Measurements from ENCODE around the gene EPHB6. TPM values are rescaled to one million over a fixed set of nuclear protein-coding genes. Genes with fewer than 3 reads are reported as not detected.
A peak's percentile ranks its signal among the peaks of the same experiment; 100 is the strongest.

EPHB6 gene
- total RNA-seq, 4 donors from 2014 or later = 6.9 to 84.3 (median 22.1) TPM

GRCh38 chr7:142842251-142842766, 12.6 kb upstream of the EPHB6 start:
- H3K4me1 ChIP-seq = no peaks in the 10 kb centered on the region
- WGBS, 2 donors = 89 to 90% methylated on average over 1 of the region's 1 CpG
- H3K36me3 ChIP-seq = no peaks in the 10 kb centered on the region
- no peak for DNase-seq (ENCODE audit: low spot score in 2 of 2)
- H3K4me3 ChIP-seq = no peak overlapping the region
- H3K27ac ChIP-seq = no peak overlapping the region
- TF ChIP-seq POLR2A (IDR thresholded peaks at IDR 0.05) (no peak), CTCF (IDR thresholded peaks at IDR 0.05) (no peak), EP300 (IDR thresholded peaks at IDR 0.05) (no peak)
- no peaks in the 10 kb centered on the region for H3K9me3 ChIP-seq
- no peaks in the 10 kb centered on the region for H3K27me3 ChIP-seq

- no peak for TF ChIP-seq POLR2A (IDR thresholded peaks at IDR 0.05)
- no peak for TF ChIP-seq CTCF (IDR thresholded peaks at IDR 0.05)
- no peak for TF ChIP-seq EP300 (IDR thresholded peaks at IDR 0.05)
- WGBS, 2 donors = 83 to 84% methylated on average over 2 of the region's 2 CpGs
- DNase-seq (ENCODE audit: low spot score in 2 of 2) = no peak
These were observed 7.5 kb upstream of the EPHB6 start for GRCh38 chr7:142847353-142847752.

GRCh38 chr7:142851269-142851668, 3.6 kb upstream of the EPHB6 start:
- no peak for TF ChIP-seq CTCF (IDR thresholded peaks at IDR 0.05)
- no peak for TF ChIP-seq POLR2A (IDR thresholded peaks at IDR 0.05)
- no peak for TF ChIP-seq EP300 (IDR thresholded peaks at IDR 0.05)
- WGBS, 2 donors = 84 to 86% methylated on average over 4 of the region's 4 CpGs

More at GRCh38 chr7:142847353-142847752, 7.5 kb upstream of the EPHB6 start:
- Histone ChIP-seq H3K27me3 (no peaks in the 10 kb centered on the region), H3K9me3 (no peaks in the 10 kb centered on the region), H3K4me1 (no peaks in the 10 kb centered on the region), H3K4me3 (no peak overlapping the region), H3K27ac (no peak overlapping the region), H3K36me3 (no peaks in the 10 kb centered on the region)

GRCh38 chr7:142851919-142852318, 3.0 kb upstream of the EPHB6 start:
- Histone ChIP-seq H3K4me3 (no peak overlapping the region), H3K4me1 (peaks cover 0 to 26% (median 11%) of the 10 kb centered on the region in 4 donors), H3K9me3 (no peaks in the 10 kb centered on the region), H3K36me3 (no peaks in the 10 kb centered on the region), H3K27ac (no peak overlapping the region), H3K27me3 (no peaks in the 10 kb centered on the region)
- DNase-seq (ENCODE audit: low spot score in 2 of 2) = no peak
- TF ChIP-seq EP300 (IDR thresholded peaks at IDR 0.05) = no peak
- no peak for TF ChIP-seq CTCF (IDR thresholded peaks at IDR 0.05)
- TF ChIP-seq POLR2A (IDR thresholded peaks at IDR 0.05) = no peak

More at GRCh38 chr7:142851269-142851668, 3.6 kb upstream of the EPHB6 start:
- Histone ChIP-seq H3K4me1 (peaks cover 0 to 19% (median 10%) of the 10 kb centered on the region in 4 donors), H3K36me3 (no peaks in the 10 kb centered on the region), H3K9me3 (no peaks in the 10 kb centered on the region), H3K4me3 (no peak overlapping the region), H3K27me3 (no peaks in the 10 kb centered on the region), H3K27ac (no peak overlapping the region)
- DNase-seq (ENCODE audit: low spot score in 2 of 2) = no peak

GRCh38 chr7:142853739-142854371, 1.0 kb upstream of the EPHB6 start:
- Histone ChIP-seq H3K27ac (peak overlapping the region; percentile 11 to 84 (median 77)), H3K27me3 (no peaks in the 10 kb centered on the region), H3K4me1 (peaks cover 0 to 27% (median 11%) of the 10 kb centered on the region in 4 donors), H3K36me3 (no peaks in the 10 kb centered on the region), H3K4me3 (peak overlapping the region; percentile 56 to 75 (median 70)), H3K9me3 (no peaks in the 10 kb centered on the region)
- 1% methylated on average over 18 to 22 of the region's 23 CpGs for WGBS, 2 donors
- peak in 1 of 2 donors; percentile 65 for DNase-seq (ENCODE audit: low spot score in 2 of 2)
- TF ChIP-seq POLR2A (IDR thresholded peaks at IDR 0.05) (no peak), CTCF (IDR thresholded peaks at IDR 0.05) (peak; percentile 75 to 87 (median 82)), EP300 (IDR thresholded peaks at IDR 0.05) (no peak)

Data from tibial nerve (tissue), 4 donors.